A673 (cell line): ENCODE results near the gene WIPF2.

Source experiments
- CTCF ChIP-seq: fragments of 300-800, 200-600 bp; sonication (generic); conservative IDR thresholded peaks from 2 replicates; pipeline ENCODE4 v1.5.1; 2017; ENCODE audit warnings: low read depth, mild to moderate bottlenecking, antibody characterized with exemption, low read length, moderate library complexity, mixed read lengths
- EZH2 ChIP-seq: fragments of 200-600 bp; sonication (generic); IDR thresholded peaks from 2 replicates; pipeline ENCODE4 v1.6.1; 2017; ENCODE audit warnings: borderline replicate concordance, low read depth, mild to moderate bottlenecking, mixed read lengths, antibody characterized with exemption, low read length; ENCODE audit not compliant: poor library complexity, severe bottlenecking

DNA sequence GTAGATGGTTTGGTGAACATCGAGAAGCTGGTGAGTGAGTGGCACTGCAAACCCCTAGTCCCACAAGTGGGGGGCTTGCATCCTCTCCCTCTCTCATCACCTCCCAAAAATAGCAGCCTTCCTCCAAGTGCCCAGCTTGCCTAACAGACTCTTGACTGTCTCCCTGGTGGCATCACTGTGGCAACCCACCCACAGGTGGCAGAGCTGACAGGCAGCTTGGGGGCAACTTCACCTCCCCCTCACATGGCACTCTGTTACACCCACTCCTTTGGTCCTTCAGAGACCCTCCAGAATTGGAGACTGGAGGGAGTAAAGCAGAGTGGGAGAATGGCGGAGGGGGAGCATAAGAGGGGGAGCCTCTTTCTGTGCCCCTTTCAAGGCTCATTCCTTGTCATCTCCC is 26.1 kb upstream of the WIPF2 start:
- TF ChIP-seq CTCF (no peak), EZH2 (no peak)
